ENCODE results near the gene CLEC18A. TPM values are rescaled to one million over a fixed set of nuclear protein-coding genes. Genes with fewer than 3 reads are reported as not detected.

Gene CLEC18A
- total RNA-seq, 3 donors from 2014 or later, result 0.43 to 2.9 (median 1.6) TPM

GRCh38 chr16:69921127-69921526, 30.0 kb upstream of the CLEC18A start:
- H3K9me3 ChIP-seq, result no peaks in the 10 kb centered on the region
- no peak for ATAC-seq
- no peak overlapping the region for H3K4me3 ChIP-seq
- DNase-seq, result no peak
- intact Hi-C loops (cut with DNase I, micrococcal nuclease), result no loop called here
- TF ChIP-seq CTCF (IDR thresholded peaks at IDR 0.05), result no peak
- no peaks in the 10 kb centered on the region for H3K36me3 ChIP-seq (ENCODE audit: low read depth)
- H3K4me1 ChIP-seq (ENCODE audit: low read depth), result no peaks in the 10 kb centered on the region

GRCh38 chr16:69922200-69922599, 28.9 kb upstream of the CLEC18A start:
- no peaks in the 10 kb centered on the region for H3K4me1 ChIP-seq (ENCODE audit: low read depth)
- intact Hi-C loops (cut with DNase I, micrococcal nuclease), result no loop called here
- DNase-seq, result no peak
- no peaks in the 10 kb centered on the region for H3K36me3 ChIP-seq (ENCODE audit: low read depth)
- no peaks in the 10 kb centered on the region for H3K9me3 ChIP-seq
- no peak for TF ChIP-seq CTCF (IDR thresholded peaks at IDR 0.05)
- no peak overlapping the region for H3K4me3 ChIP-seq
- ATAC-seq, result no peak

- no peak for TF ChIP-seq CTCF (IDR thresholded peaks at IDR 0.05)
- no peaks in the 10 kb centered on the region for H3K9me3 ChIP-seq
- intact Hi-C loops (cut with DNase I, micrococcal nuclease), result no loop called here
- H3K36me3 ChIP-seq (ENCODE audit: low read depth), result no peaks in the 10 kb centered on the region
- H3K4me3 ChIP-seq, result no peak overlapping the region
- ATAC-seq (no peak), DNase-seq (no peak)
- no peaks in the 10 kb centered on the region for H3K4me1 ChIP-seq (ENCODE audit: low read depth)
These were observed 26.9 kb upstream of the CLEC18A start for GRCh38 chr16:69924041-69924775.

GRCh38 chr16:69924777-69925191, 26.4 kb upstream of the CLEC18A start:
- Histone ChIP-seq H3K4me3 (no peak overlapping the region), H3K36me3 (ENCODE audit: low read depth) (no peaks in the 10 kb centered on the region), H3K4me1 (ENCODE audit: low read depth) (no peaks in the 10 kb centered on the region), H3K9me3 (no peaks in the 10 kb centered on the region)
- no peak for ATAC-seq
- no peak for TF ChIP-seq CTCF (IDR thresholded peaks at IDR 0.05)
- intact Hi-C loops (cut with DNase I, micrococcal nuclease), result loop anchor here in 1 of 2 donors (5.0 kb wide), 1 partner anchor 127 kb away; no protein-coding TSS in a partner anchor
- DNase-seq, result no peak

- H3K9me3 ChIP-seq, result no peaks in the 10 kb centered on the region
- H3K36me3 ChIP-seq (ENCODE audit: low read depth), result no peaks in the 10 kb centered on the region
- no peak for DNase-seq
- no peak overlapping the region for H3K4me3 ChIP-seq
- intact Hi-C loops (cut with DNase I, micrococcal nuclease), result loop anchor here in 1 of 2 donors (5.0 kb wide), 1 partner anchor 128 kb away; no protein-coding TSS in a partner anchor
- ATAC-seq, result no peak
- TF ChIP-seq CTCF (IDR thresholded peaks at IDR 0.05), result no peak
- no peaks in the 10 kb centered on the region for H3K4me1 ChIP-seq (ENCODE audit: low read depth)
These were observed 25.8 kb upstream of the CLEC18A start for GRCh38 chr16:69925311-69925710.

Data from mucosa of descending colon (tissue), 3 donors.